Globus pallidus (tissue), 1 donor: ENCODE measurements around the gene MTERF2.
A peak's percentile ranks its signal among the peaks of the same experiment; 100 is the strongest.
"Not testable (repeated sequence)": the region's sequence is repeated elsewhere in the genome, so short reads cannot be mapped to it uniquely, and the experiment has no call there.

Experiments
- DNase-seq: peaks from one replicate; pipeline ENCODE4 v3.0.0-alpha.2; 2015; ENCODE audit warnings: low spot score

MTERF2 gene

GRCh38 chr12:106986625-106987389, at the start of gene MTERF2:
Gene MTERF2, minus strand, starts transcription at chr12:106987146. Its CDS starts 8,432 bp downstream, at chr12:106978714.
- peak; percentile 96 for DNase-seq

- no peak for DNase-seq
Measured at GRCh38 chr12:107035733-107036132, 48.8 kb upstream of the MTERF2 start.

GRCh38 chr12:107033758-107034739, 47.1 kb upstream of the MTERF2 start:
- DNase-seq, result no peak

- DNase-seq, result no peak
Measured at GRCh38 chr12:107032266-107032665, 45.3 kb upstream of the MTERF2 start.

GRCh38 chr12:107031061-107031460, 44.1 kb upstream of the MTERF2 start:
- DNase-seq, result no peak

GRCh38 chr12:107029081-107029480, 42.1 kb upstream of the MTERF2 start:
- no peak for DNase-seq

GRCh38 chr12:107027636-107028053, 40.7 kb upstream of the MTERF2 start:
- peak; percentile 29 for DNase-seq

- DNase-seq, result no peak
Measured at GRCh38 chr12:107026806-107027635, 40.1 kb upstream of the MTERF2 start.

- DNase-seq, result not testable (repeated sequence)
Measured at GRCh38 chr12:107026356-107026755, 39.4 kb upstream of the MTERF2 start.

GRCh38 chr12:107025671-107026070, 38.7 kb upstream of the MTERF2 start:
- no peak for DNase-seq

- DNase-seq, result no peak
Measured at GRCh38 chr12:107019546-107019945, 32.6 kb upstream of the MTERF2 start.

GRCh38 chr12:107017042-107017441, 30.1 kb upstream of the MTERF2 start:
- no peak for DNase-seq

GRCh38 chr12:107014055-107014454, 27.1 kb upstream of the MTERF2 start:
- DNase-seq, result no peak

- no peak for DNase-seq
Measured at GRCh38 chr12:107012736-107013425, 25.9 kb upstream of the MTERF2 start.

- DNase-seq, result no peak
Measured at GRCh38 chr12:107011519-107011918, 24.6 kb upstream of the MTERF2 start.

- no peak for DNase-seq
Measured at GRCh38 chr12:107007411-107007810, 20.5 kb upstream of the MTERF2 start.

GRCh38 chr12:107002665-107003064, 15.7 kb upstream of the MTERF2 start:
- DNase-seq, result not testable (repeated sequence)

GRCh38 chr12:106999446-106999845, 12.5 kb upstream of the MTERF2 start:
- DNase-seq, result no peak

GRCh38 chr12:106997916-106998315, 11.0 kb upstream of the MTERF2 start:
- no peak for DNase-seq

GRCh38 chr12:106996102-106996501, 9.2 kb upstream of the MTERF2 start:
- DNase-seq, result not testable (repeated sequence)

GRCh38 chr12:106994579-106995220, 7.8 kb upstream of the MTERF2 start:
- no peak for DNase-seq
